ENCODE measurements around the gene DLG1. TPM values are rescaled to one million over a fixed set of nuclear protein-coding genes. Genes with fewer than 3 reads are reported as not detected.
A peak's percentile ranks its signal among the peaks of the same experiment; 100 is the strongest.

Gene DLG1
- total RNA-seq, 1 experiment from 2014 or later, result 90.2 TPM

DNA sequence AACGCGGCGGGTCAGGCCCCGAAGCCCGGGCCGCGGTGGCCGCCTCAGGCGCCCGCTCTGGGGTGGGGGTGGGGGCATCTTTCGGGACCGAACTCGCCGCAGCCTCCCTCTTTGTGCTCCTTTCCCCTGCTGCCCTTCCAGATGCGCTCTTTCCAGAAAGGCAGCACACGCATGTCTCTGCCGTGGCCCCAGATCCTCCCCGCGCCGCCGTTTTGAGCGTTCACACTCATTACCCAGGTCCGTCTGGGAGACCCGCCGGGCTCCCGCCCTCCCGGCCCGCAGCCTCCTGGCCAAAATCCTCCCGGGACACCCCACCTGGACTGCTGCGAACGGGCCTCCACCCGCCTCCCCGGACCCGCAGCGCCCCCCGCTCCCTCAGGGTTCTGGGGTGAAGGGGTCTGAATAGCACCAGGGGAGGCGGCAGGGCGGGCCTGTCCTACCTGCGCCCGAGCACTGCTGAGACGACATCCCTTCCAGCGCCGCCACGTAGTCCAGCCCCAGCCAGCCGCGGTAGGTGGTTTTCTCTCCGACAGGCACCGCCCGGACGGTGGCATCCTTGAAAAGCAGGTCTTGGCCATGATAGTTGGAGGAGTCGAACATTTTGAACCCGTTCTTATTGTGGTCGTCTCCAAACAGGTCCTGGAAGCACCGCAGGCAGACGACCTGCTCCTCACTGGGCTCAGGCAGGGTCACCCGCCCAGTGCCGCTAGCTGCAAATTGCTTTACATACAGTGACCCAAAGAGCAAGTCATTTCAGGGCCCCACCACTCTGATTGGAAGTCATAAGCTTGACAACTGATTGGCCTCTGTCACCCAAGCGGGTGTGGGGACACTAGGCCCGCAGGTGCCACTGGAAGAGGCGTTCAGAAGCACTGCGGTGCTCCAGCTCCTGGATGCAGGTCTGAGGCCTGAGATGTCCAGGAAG lies 294.7 kb downstream of the DLG1 start:
- ATAC-seq (peak; percentile 8), DNase-seq (ENCODE audit: low read depth, low spot score) (no peak)
- Histone ChIP-seq H3K4me3 (ENCODE audit: low read depth in 2 of 2, low read length in 2 of 2) (peak overlapping the region; percentile 43 to 51), H3K4me1 (ENCODE audit: control insufficient read depth, insufficient read depth, low read length) (peaks cover 12% of the 10 kb centered on the region), H3K9me3 (ENCODE audit: control insufficient read depth, insufficient read depth, low read depth, low read length) (no peaks in the 10 kb centered on the region), H3K36me3 (ENCODE audit: control insufficient read depth, insufficient read depth, low read length) (no peaks in the 10 kb centered on the region), H3K27ac (ENCODE audit: low read length) (peak overlapping the region; percentile 71), H3K27me3 (ENCODE audit: control insufficient read depth, insufficient read depth, low read length) (no peaks in the 10 kb centered on the region)
- CTCF ChIA-PET, result interaction anchor here (1.0 to 1.3 kb wide), 2 partner anchors 12 to 26 kb away, joined by 3 to 6 read pairs; partner anchors contain the start of gene MELTF
- POLR2A ChIA-PET, result interaction anchor here (0.6 to 1.0 kb wide), 3 partner anchors 17 to 581 kb away, joined by 3 to 6 read pairs (median 4); no protein-coding TSS in a partner anchor
- TF ChIP-seq, protein P1, sequence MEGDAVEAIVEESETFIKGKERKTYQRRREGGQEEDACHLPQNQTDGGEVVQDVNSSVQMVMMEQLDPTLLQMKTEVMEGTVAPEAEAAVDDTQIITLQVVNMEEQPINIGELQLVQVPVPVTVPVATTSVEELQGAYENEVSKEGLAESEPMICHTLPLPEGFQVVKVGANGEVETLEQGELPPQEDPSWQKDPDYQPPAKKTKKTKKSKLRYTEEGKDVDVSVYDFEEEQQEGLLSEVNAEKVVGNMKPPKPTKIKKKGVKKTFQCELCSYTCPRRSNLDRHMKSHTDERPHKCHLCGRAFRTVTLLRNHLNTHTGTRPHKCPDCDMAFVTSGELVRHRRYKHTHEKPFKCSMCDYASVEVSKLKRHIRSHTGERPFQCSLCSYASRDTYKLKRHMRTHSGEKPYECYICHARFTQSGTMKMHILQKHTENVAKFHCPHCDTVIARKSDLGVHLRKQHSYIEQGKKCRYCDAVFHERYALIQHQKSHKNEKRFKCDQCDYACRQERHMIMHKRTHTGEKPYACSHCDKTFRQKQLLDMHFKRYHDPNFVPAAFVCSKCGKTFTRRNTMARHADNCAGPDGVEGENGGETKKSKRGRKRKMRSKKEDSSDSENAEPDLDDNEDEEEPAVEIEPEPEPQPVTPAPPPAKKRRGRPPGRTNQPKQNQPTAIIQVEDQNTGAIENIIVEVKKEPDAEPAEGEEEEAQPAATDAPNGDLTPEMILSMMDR (IDR thresholded peaks at IDR 0.05), result no peak
- TF ChIP-seq POLR2AphosphoS5 (IDR thresholded peaks at IDR 0.05; ENCODE audit: low read depth, low read length), result no peak
- TF ChIP-seq, protein P2, sequence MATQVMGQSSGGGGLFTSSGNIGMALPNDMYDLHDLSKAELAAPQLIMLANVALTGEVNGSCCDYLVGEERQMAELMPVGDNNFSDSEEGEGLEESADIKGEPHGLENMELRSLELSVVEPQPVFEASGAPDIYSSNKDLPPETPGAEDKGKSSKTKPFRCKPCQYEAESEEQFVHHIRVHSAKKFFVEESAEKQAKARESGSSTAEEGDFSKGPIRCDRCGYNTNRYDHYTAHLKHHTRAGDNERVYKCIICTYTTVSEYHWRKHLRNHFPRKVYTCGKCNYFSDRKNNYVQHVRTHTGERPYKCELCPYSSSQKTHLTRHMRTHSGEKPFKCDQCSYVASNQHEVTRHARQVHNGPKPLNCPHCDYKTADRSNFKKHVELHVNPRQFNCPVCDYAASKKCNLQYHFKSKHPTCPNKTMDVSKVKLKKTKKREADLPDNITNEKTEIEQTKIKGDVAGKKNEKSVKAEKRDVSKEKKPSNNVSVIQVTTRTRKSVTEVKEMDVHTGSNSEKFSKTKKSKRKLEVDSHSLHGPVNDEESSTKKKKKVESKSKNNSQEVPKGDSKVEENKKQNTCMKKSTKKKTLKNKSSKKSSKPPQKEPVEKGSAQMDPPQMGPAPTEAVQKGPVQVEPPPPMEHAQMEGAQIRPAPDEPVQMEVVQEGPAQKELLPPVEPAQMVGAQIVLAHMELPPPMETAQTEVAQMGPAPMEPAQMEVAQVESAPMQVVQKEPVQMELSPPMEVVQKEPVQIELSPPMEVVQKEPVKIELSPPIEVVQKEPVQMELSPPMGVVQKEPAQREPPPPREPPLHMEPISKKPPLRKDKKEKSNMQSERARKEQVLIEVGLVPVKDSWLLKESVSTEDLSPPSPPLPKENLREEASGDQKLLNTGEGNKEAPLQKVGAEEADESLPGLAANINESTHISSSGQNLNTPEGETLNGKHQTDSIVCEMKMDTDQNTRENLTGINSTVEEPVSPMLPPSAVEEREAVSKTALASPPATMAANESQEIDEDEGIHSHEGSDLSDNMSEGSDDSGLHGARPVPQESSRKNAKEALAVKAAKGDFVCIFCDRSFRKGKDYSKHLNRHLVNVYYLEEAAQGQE (IDR thresholded peaks at IDR 0.05; ENCODE audit: insufficient read depth in 1 of 2, low read depth in 2 of 2, low read length in 1 of 2), result no peak
- no peak for TF ChIP-seq SIN3A (IDR thresholded peaks at IDR 0.05; ENCODE audit: borderline replicate concordance, insufficient read depth, low read depth, low read length)
- no peak for TF ChIP-seq TCF7L2 (IDR thresholded peaks at IDR 0.05; ENCODE audit: low read depth, low read length)
- in situ Hi-C loops (cut with HindIII; ENCODE audit: low pct_unique_long_range_greater_than_20kb, low sequenced_read_pairs), result no loop called here
- BruUV-seq (replicated peaks), result no TSS peak
- intact Hi-C loops (cut with micrococcal nuclease; ENCODE audit: unreplicated experiment), result no loop called here

DNA sequence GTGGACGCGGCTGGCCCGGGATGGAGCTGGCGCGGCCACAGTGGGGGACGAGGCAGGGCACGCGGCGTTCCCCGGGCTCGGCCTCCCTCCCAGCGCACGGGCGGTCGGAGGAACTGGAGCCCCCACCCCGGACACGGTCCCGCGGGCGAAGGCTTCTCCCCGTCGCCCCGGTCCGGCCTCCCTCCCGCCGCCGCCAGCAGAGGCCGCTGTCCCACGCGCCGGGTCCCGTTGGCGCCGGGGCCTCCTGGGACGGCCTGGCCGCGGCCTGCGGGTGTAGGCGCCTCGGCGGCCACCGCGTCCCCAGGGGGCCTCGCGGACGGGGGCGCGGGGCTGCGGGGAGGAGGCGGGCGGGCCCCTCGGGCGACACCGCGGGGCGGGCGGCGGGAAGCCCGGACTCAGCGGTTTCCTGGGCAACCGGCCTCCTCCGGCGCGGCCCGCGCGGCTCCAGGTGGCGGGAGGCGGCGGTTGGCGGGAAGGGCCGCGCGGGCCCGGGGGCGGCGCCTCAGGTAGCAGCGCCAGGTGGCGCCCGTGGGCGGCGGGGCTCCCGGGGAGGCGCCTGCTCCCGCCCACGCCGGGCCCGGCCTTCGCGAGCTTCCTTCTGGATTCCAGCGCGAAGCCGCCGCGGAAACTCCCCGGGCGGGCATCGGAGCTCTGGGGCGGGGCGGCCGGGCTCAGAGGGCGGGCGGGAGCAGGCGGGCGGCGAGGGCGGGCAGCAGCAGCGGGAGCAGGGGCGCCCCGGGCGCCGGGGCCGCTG lies 295.5 kb downstream of the DLG1 start:
- H3K27ac ChIP-seq (ENCODE audit: low read length), result peak overlapping the region; percentile 37; the same call in 1 of the 2 replicates
- POLR2A ChIA-PET, result interaction anchor here (0.6 to 1.0 kb wide), 2 partner anchors 18 to 582 kb away, joined by 4 to 6 read pairs; no protein-coding TSS in a partner anchor
- in situ Hi-C loops (cut with HindIII; ENCODE audit: low pct_unique_long_range_greater_than_20kb, low sequenced_read_pairs), result no loop called here

More for the DNA sequence above, 295.5 kb downstream of the DLG1 start:
- CTCF ChIA-PET, result interaction anchor here (0.6 to 1.0 kb wide), 2 partner anchors 11 to 488 kb away, joined by 3 to 6 read pairs; no protein-coding TSS in a partner anchor
- peak overlapping the region; percentile 43 to 53 for H3K4me3 ChIP-seq (ENCODE audit: low read depth in 2 of 2, low read length in 2 of 2)
- ATAC-seq, result peak; percentile 92
- no TSS peak for BruUV-seq (replicated peaks)
- no peaks in the 10 kb centered on the region for H3K9me3 ChIP-seq (ENCODE audit: control insufficient read depth, insufficient read depth, low read depth, low read length)
- DNase-seq (ENCODE audit: low read depth, low spot score), result no peak
- TF ChIP-seq TCF7L2 (IDR thresholded peaks at IDR 0.05; ENCODE audit: low read depth, low read length) (no peak), SIN3A (IDR thresholded peaks at IDR 0.05; ENCODE audit: borderline replicate concordance, insufficient read depth, low read depth, low read length) (0 out of 2 replicates have a peak, but pooled peaks have one; percentile 22), POLR2AphosphoS5 (IDR thresholded peaks at IDR 0.05; ENCODE audit: low read depth, low read length) (0 out of 2 replicates have a peak, but pooled peaks have one; percentile 25)
- TF ChIP-seq, protein P1 (IDR thresholded peaks at IDR 0.05), result peak; percentile 99
- TF ChIP-seq, protein P2 (IDR thresholded peaks at IDR 0.05; ENCODE audit: insufficient read depth in 1 of 2, low read depth in 2 of 2, low read length in 1 of 2), result no peak
- H3K4me1 ChIP-seq (ENCODE audit: control insufficient read depth, insufficient read depth, low read length), result peaks cover 12% of the 10 kb centered on the region
- intact Hi-C loops (cut with micrococcal nuclease; ENCODE audit: unreplicated experiment), result no loop called here
- no peaks in the 10 kb centered on the region for H3K27me3 ChIP-seq (ENCODE audit: control insufficient read depth, insufficient read depth, low read length)
- no peaks in the 10 kb centered on the region for H3K36me3 ChIP-seq (ENCODE audit: control insufficient read depth, insufficient read depth, low read length)
